Measurements from ENCODE around the gene IGSF3. TPM values are rescaled to one million over a fixed set of nuclear protein-coding genes. Genes with fewer than 3 reads are reported as not detected.
A peak's percentile ranks its signal among the peaks of the same experiment; 100 is the strongest.

The IGSF3 gene
- total and polyA plus RNA-seq, 10 of the 15 experiments (the other 5 are each of a cell fraction or from before 2014, with no cell fraction given), result 1.4 to 18.0 (median 9.6) TPM

GRCh38 chr1:116574581-116575291, 92.8 kb downstream of the IGSF3 start:
- FAIRE-seq (peak; percentile 66), ATAC-seq (no peak), DNase-seq (ENCODE audit: low read depth, low spot score) (no peak)
- Histone ChIP-seq H4K20me1 (ENCODE audit: control insufficient read depth, insufficient read depth) (no peaks in the 10 kb centered on the region), H3K27me3 (replicated peaks in 1 of 2; ENCODE audit: control insufficient read depth in 2 of 2, insufficient read depth in 2 of 2, low read length in 1 of 2) (no peaks in the 10 kb centered on the region), H3K27ac (ENCODE audit: control insufficient read depth, insufficient read depth) (no peak overlapping the region), H3K4me1 (ENCODE audit: control insufficient read depth, insufficient read depth, low read length) (peaks cover 42% of the 10 kb centered on the region), H3K4me2 (ENCODE audit: control insufficient read depth, insufficient read depth) (peak overlapping the region; percentile 12), H2AFZ (ENCODE audit: control insufficient read depth, low read depth, low read length) (no peak overlapping the region; the same call in 1 of the 2 replicates), H3K79me2 (ENCODE audit: control insufficient read depth, insufficient read depth, low read length) (peaks cover 20% of the 10 kb centered on the region), H3K9me3 (replicated peaks; ENCODE audit: control insufficient read depth, insufficient read depth, low read length) (no peaks in the 10 kb centered on the region), H3K4me3 (no peak overlapping the region), H3K36me3 (ENCODE audit: control insufficient read depth in 2 of 2, insufficient read depth in 2 of 2, low read length in 1 of 2) (no peaks in the 10 kb centered on the region), H3K9ac (ENCODE audit: control insufficient read depth, insufficient read depth, low read length) (no peak overlapping the region)
- ChIA-PET SMC1A (ENCODE audit: uncharacterized antibody, unreplicated experiment) (interaction anchor here (0.5 to 4.8 kb wide), 39 partner anchors 11 to 554 kb away, joined by 3 to 67 read pairs (median 5); partner anchors contain the start of gene TTF2), POLR2A (interaction anchor here (0.6 to 1.5 kb wide), 7 partner anchors 10 to 485 kb away, joined by 3 to 10 read pairs (median 3); partner anchors contain the start of gene TTF2), RAD21 (ENCODE audit: unreplicated experiment) (interaction anchor here (0.7 to 4.8 kb wide), 36 partner anchors 9 to 554 kb away, joined by 3 to 100 read pairs (median 5); partner anchors contain the start of genes IGSF3 and TTF2), CTCF (interaction anchor here (0.6 to 5.4 kb wide), 55 partner anchors 9 to 651 kb away, joined by 3 to 137 read pairs (median 4); partner anchors contain the start of gene TTF2)
- intact Hi-C loops (cut with micrococcal nuclease; ENCODE audit: unreplicated experiment) (loop anchor here (1.0 to 10.0 kb wide), 9 partner anchors 22 to 553 kb away; no protein-coding TSS in a partner anchor), in situ Hi-C loops (cut with MboI) (loop anchor here (5.0 to 25.0 kb wide), 3 partner anchors 98 to 1088 kb away; no protein-coding TSS in a partner anchor)
- 7% methylated on average over 11 of the region's 11 CpGs for WGBS (ENCODE audit: insufficient coverage, insufficient replicate concordance, low lambda C conversion rate, missing lambda C conversion rate)
- BruUV-seq (replicated peaks), result no TSS peak
- TF ChIP-seq HDAC2 (IDR thresholded peaks at IDR 0.05) (no peak), IKZF1 (conservative IDR thresholded peaks at IDR 0.05) (no peak), E2F8 (IDR thresholded peaks at IDR 0.05; ENCODE audit: low read depth, partially characterized antibody) (peak; percentile 17), E2F4 (IDR thresholded peaks at IDR 0.05; ENCODE audit: low read depth, low read length) (no peak), CBX3 (IDR thresholded peaks at IDR 0.05; ENCODE audit: borderline replicate concordance, low read depth) (no peak), ZNF622 (IDR thresholded peaks at IDR 0.05) (no peak), GABPA (IDR thresholded peaks at IDR 0.05; ENCODE audit: low read depth) (no peak), IRF5 (IDR thresholded peaks at IDR 0.05; ENCODE audit: borderline replicate concordance) (no peak), REST (IDR thresholded peaks at IDR 0.05; ENCODE audit: low read depth, low read length) (no peak), FOXK2 (IDR thresholded peaks at IDR 0.05) (no peak), BHLHE40 (IDR thresholded peaks at IDR 0.05; ENCODE audit: borderline replicate concordance in 1 of 2, low read depth in 2 of 2, low read length in 1 of 2) (no peak), PKNOX1 (IDR thresholded peaks at IDR 0.05) (no peak)
